Progenitor cell of endocrine pancreas (in vitro differentiated cells): ENCODE results near the gene CAMKMT. TPM values are rescaled to one million over a fixed set of nuclear protein-coding genes. Genes with fewer than 3 reads are reported as not detected.
A peak's percentile ranks its signal among the peaks of the same experiment; 100 is the strongest.

Experiments used
- DNase-seq: peaks from one replicate; pipeline ENCODE4 v3.0.0; 2021; ENCODE audit warnings: low spot score; ENCODE audit not compliant: unreplicated experiment
- H3K27ac Mint-ChIP-seq: 2 replicates; pipeline ENCODE4 v1.8.0; 2021; ENCODE audit warnings: mild to moderate bottlenecking, moderate library complexity, mixed read lengths
- H3K27me3 Mint-ChIP-seq: 2 replicates; pipeline ENCODE4 v1.8.0; 2021; ENCODE audit warnings: mixed read lengths
- H3K36me3 Mint-ChIP-seq: 2 replicates; pipeline ENCODE4 v1.8.0; 2022; ENCODE audit warnings: mixed read lengths; ENCODE audit not compliant: insufficient read depth
- H3K4me1 Mint-ChIP-seq: 2 replicates; pipeline ENCODE4 v1.8.0; 2021; ENCODE audit warnings: low read depth, mixed read lengths
- H3K4me3 Mint-ChIP-seq: 2 replicates; pipeline ENCODE4 v1.8.0; 2021; ENCODE audit warnings: low read depth, mild to moderate bottlenecking, moderate library complexity, mixed read lengths
- H3K9me3 Mint-ChIP-seq: 2 replicates; pipeline ENCODE4 v1.8.0; 2021; ENCODE audit warnings: low read depth, mixed read lengths
- CTCF ChIP-seq: fragments of 200-600 bp; sonication (generic); IDR thresholded peaks from one replicate; pipeline ENCODE4 v1.5.0; 2021; ENCODE audit warnings: antibody characterized with exemption, mild to moderate bottlenecking; ENCODE audit not compliant: unreplicated experiment
- total RNA-seq: library from RNA; stranded (reverse); gene quantifications from 2 replicates; pipeline ENCODE4 v1.2.1, GENCODE V29; 2021

CAMKMT gene
- total RNA-seq, 1 donor from 2014 or later: 20.3 TPM

DNA sequence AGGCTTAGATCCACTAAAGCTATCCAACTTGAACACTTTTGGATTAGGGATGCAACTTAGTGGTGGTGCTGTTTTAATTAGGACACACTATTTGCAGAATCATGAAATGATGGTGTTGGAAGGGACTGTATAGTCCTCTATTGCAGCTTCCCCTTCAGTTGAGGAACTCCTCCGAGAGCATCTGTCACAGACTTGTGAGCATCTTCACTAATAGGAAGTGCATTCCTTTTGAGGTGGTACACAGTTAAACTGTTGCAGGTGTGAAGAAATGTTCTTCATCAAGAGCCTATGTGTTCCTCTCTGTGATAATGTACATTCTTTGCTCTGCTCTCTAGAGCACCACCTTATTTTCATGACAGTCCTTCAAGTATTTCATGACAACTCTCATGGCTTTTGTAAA is 197.4 kb downstream of the CAMKMT start:
- Mint-ChIP-seq H3K27ac (no peak overlapping the region), H3K4me3 (no peak overlapping the region)
- no peak for TF ChIP-seq CTCF

GRCh38 chr2:44560352-44560751 is 198.6 kb downstream of the CAMKMT start:
- H3K27ac Mint-ChIP-seq: no peak overlapping the region

More for the DNA sequence above, 197.4 kb downstream of the CAMKMT start:
- Mint-ChIP-seq H3K27me3 (no peaks in the 10 kb centered on the region), H3K9me3 (no peaks in the 10 kb centered on the region), H3K36me3 (peaks cover 6% of the 10 kb centered on the region), H3K4me1 (peaks cover 1% of the 10 kb centered on the region)
- no peak for DNase-seq

DNA sequence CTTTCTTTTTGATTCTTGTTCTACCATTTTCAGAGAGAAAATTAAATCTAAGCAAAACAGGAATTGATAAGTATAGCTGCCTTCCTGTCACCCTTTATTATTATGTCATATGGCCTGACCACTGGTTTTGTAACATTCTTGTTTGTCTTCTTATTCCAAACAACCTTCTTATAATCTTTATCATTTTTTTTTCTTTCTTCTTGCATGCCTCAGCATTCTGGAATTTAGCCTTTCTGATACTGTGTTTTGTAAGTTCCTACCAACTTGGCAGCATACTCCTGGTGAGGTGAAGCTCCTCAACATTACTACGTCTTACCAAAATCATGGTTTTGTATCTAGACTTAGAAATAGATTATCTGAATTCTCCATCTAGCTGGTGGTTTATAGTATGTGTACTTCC is 199.2 kb downstream of the CAMKMT start:
- peaks cover 1% of the 10 kb centered on the region for H3K4me1 Mint-ChIP-seq
- H3K9me3 Mint-ChIP-seq: no peaks in the 10 kb centered on the region
- peaks cover 6% of the 10 kb centered on the region for H3K36me3 Mint-ChIP-seq
- H3K27ac Mint-ChIP-seq: peak overlapping the region; percentile 2
- no peak for DNase-seq
- no peak for TF ChIP-seq CTCF
- H3K27me3 Mint-ChIP-seq: no peaks in the 10 kb centered on the region
- H3K4me3 Mint-ChIP-seq: no peak overlapping the region

More at GRCh38 chr2:44560352-44560751, 198.6 kb downstream of the CAMKMT start:
- Mint-ChIP-seq H3K9me3 (no peaks in the 10 kb centered on the region), H3K4me1 (peaks cover 1% of the 10 kb centered on the region), H3K4me3 (no peak overlapping the region), H3K27me3 (no peaks in the 10 kb centered on the region), H3K36me3 (peaks cover 6% of the 10 kb centered on the region)
- no peak for DNase-seq
- TF ChIP-seq CTCF: peak; percentile 29

- no peak overlapping the region for H3K4me3 Mint-ChIP-seq
These were observed 201.0 kb downstream of the CAMKMT start for GRCh38 chr2:44562737-44563136.

DNA sequence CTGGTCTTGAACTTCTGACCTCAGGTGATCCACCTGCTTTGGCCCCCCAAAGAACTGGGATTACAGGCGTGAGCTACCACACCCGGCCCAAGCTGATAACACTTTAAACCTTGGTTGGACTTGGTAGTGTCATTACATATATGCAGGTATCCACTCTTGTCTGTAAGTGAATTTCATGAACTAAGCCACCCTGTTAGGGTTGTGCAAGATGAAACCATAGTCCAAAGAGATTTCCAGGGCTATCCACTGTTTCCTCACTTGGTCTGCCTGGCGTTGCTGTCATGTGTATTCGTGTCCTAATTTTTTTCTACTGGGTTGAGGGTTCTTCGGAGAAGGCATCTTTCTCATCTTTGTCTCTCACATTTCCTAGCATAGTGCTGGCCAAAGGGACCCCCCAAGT is 203.0 kb downstream of the CAMKMT start:
- H3K4me3 Mint-ChIP-seq: no peak overlapping the region
- no peaks in the 10 kb centered on the region for H3K27me3 Mint-ChIP-seq
- H3K9me3 Mint-ChIP-seq: no peaks in the 10 kb centered on the region
- peaks cover 1% of the 10 kb centered on the region for H3K4me1 Mint-ChIP-seq
- no peak overlapping the region for H3K27ac Mint-ChIP-seq
- no peak for TF ChIP-seq CTCF
- DNase-seq: no peak
- no peaks in the 10 kb centered on the region for H3K36me3 Mint-ChIP-seq

More at GRCh38 chr2:44562737-44563136, 201.0 kb downstream of the CAMKMT start:
- peaks cover 6% of the 10 kb centered on the region for H3K36me3 Mint-ChIP-seq
- H3K9me3 Mint-ChIP-seq: no peaks in the 10 kb centered on the region
- peaks cover 1% of the 10 kb centered on the region for H3K4me1 Mint-ChIP-seq
- no peaks in the 10 kb centered on the region for H3K27me3 Mint-ChIP-seq
- TF ChIP-seq CTCF: no peak
- no peak for DNase-seq
- no peak overlapping the region for H3K27ac Mint-ChIP-seq
